PFSK-1 (cell line): ENCODE results near the gene LRMDA.

ENCODE experiments used
- FOXP2 ChIP-seq: optimal IDR thresholded peaks from 2 replicates; pipeline ENCODE3; 2011; ENCODE audit warnings: borderline replicate concordance, control low read depth, inconsistent platforms; ENCODE audit not compliant: insufficient read depth; ENCODE audit errors: extremely low read length, extremely low read depth
- POLR2AphosphoS5 ChIP-seq: IDR thresholded peaks from 2 replicates; pipeline ENCODE4 v1.6.1; 2012; ENCODE audit warnings: low read depth, mild to moderate bottlenecking, control low read depth, low read length, moderate library complexity
- SIN3A ChIP-seq: IDR thresholded peaks from 2 replicates; pipeline ENCODE4 v1.6.1; 2012; ENCODE audit warnings: mild to moderate bottlenecking, low read length, moderate library complexity, borderline replicate concordance; ENCODE audit not compliant: insufficient read depth
- TAF1 ChIP-seq: IDR thresholded peaks from 2 replicates; pipeline ENCODE4 v1.6.1; 2012; ENCODE audit warnings: low read length, control low read depth, borderline replicate concordance; ENCODE audit not compliant: insufficient read depth

GRCh38 chr10:75858339-75858738 is 426.9 kb downstream of the LRMDA start:
- TF ChIP-seq POLR2AphosphoS5 (no peak), TAF1 (no peak), SIN3A (no peak), FOXP2 (no peak)
